GM21723 (cell line): Measurements from ENCODE around the gene PCGF1.
A peak's percentile ranks its signal among the peaks of the same experiment; 100 is the strongest.

Experiments
- ATAC-seq: cut with Tn5 transposase; IDR thresholded peaks from one replicate; pipeline ENCODE4 v1.9.1; 2021; ENCODE audit warnings: mild to moderate bottlenecking, moderate library complexity; ENCODE audit not compliant: unreplicated experiment

PCGF1 gene

GRCh38 chr2:74507145-74507925, at the start of gene PCGF1:
TSS of gene PCGF1 (minus strand) at chr2:74507695. CDS start at chr2:74507668, 27 bp downstream.
- peak; percentile 88 for ATAC-seq

DNA sequence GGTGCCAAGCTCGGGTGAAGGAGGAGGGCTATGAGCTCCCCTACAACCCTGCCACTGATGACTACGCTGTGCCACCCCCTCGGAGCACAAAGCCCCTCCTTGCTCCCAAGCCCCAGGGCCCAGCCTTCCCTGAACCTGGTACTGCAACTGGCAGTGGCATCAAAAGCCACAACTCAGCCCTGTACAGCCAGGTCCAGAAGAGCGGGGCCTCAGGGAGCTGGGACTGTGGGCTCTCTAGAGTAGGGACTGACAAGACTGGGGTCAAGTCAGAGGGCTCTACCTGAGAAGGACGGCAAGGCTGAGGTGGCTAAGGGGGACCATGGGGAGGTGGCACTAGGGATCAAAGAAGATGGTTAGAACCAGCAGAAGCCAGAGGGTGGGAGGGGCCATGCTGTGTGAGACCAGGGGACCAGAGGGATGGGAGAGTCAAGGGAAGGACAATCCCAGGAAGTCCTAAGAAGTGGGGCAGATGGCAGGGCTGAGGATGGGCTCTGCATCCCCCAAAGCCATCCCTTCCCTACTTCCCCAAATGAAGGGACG, 49.4 kb upstream of the PCGF1 start:
- no peak for ATAC-seq

GRCh38 chr2:74556159-74556558, 48.7 kb upstream of the PCGF1 start:
- no peak for ATAC-seq

DNA sequence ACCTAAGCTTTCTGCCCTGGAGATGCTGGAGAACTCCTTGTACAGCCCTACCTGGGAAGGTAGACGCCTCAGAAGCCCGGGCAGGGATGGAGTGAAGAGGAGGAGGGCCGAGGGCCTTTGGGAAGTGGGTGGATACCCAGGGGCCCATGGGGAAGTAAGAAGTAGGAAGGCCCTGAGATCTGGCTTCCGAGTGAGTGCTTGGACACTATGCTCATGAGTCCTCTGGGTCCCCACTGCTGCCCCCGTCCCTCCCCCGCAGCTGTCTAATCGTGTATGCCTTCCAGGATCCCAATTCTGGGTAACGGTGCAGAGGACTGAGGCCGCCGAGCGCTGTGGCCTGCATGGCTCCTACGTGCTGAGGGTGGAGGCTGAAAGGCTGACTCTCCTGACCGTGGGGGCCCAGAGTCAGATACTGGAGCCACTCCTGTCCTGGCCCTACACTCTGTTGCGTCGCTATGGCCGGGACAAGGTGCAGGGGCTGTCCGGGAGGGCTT, 48.2 kb upstream of the PCGF1 start:
- ATAC-seq: no peak

DNA sequence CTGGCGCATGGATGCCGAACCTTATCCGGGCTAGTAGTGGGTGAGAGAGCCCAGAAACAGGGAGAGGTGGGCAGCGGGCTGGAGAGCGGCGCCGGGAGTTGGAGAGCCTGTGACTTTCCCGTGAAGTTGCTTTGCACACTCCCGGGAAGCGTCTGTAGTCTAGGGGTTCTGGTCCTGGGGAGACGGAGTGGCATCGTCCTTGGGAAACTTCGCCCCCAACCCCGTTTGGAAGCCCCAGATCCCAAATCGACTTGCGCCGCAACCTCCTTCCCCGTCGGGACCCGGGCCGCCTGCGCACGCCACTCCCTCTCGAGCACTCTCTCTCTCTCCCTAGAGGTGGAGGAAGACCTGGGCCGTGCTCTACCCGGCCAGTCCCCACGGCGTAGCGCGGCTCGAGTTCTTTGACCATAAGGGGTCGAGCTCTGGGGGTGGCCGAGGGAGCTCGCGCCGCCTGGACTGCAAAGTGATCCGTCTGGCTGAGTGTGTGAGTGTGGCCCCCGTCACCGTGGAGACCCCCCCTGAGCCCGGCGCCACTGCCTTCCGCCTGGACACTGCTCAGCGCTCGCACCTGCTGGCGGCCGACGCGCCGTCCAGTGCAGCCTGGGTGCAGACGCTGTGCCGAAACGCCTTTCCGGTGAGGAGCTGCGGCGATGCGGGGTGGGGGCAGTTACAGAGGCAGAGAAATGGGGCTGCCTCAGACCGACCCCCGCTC, 47.5 kb upstream of the PCGF1 start:
- ATAC-seq: peak; percentile 40

- peak; percentile 59 for ATAC-seq
These were observed 46.7 kb upstream of the PCGF1 start, which contains the start of the genes DOK1 and LOXL3 for GRCh38 chr2:74553892-74554819. TSS of gene DOK1 (plus strand) at chr2:74554720. CDS start at chr2:74554755, 35 bp downstream. TSS of gene LOXL3 (minus strand) at chr2:74553942. CDS start at chr2:74552634, 1,308 bp downstream.

DNA sequence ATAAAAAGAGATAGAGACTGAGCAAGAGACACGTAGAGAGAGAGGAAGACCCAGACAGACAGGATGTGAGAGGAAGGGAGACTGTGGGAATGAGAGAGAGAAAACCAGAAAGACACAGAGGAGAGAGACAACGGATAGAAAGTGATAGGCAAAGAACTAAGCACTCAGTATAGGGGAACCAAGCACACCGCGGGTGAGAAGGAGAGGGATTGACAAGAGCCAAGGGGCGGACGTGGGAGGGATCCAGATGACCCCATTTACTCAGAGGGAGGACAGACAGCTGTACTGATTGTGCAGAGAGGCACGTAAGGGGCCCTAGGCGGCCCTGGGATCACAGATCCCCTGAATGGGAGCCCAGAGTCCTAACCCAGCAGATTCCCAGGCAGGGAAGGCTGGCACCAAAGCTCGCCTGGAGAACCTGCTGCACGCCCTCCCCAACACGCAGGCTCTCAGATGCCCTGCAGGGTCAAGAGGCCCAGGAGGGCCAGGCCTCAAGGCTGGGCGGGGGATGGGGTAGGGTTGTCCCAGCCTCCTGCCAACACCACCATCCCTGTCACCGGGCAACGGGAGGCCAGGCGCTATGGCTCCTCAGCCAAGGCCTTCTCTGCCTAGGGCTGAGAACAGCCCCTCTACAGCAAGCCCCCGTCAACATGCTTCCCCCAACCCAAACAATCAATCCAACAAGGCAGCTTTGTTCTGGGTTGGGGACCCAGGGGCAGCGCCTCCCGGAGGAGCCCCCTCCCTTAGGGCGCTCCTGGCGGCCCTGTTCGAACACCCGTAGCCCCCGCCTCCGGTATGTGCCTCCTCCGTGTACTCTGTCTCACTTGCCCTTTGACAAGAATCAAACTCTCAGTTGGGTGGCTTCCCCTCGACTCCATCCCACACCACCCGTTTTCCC, 45.7 kb upstream of the PCGF1 start:
- no peak for ATAC-seq

DNA sequence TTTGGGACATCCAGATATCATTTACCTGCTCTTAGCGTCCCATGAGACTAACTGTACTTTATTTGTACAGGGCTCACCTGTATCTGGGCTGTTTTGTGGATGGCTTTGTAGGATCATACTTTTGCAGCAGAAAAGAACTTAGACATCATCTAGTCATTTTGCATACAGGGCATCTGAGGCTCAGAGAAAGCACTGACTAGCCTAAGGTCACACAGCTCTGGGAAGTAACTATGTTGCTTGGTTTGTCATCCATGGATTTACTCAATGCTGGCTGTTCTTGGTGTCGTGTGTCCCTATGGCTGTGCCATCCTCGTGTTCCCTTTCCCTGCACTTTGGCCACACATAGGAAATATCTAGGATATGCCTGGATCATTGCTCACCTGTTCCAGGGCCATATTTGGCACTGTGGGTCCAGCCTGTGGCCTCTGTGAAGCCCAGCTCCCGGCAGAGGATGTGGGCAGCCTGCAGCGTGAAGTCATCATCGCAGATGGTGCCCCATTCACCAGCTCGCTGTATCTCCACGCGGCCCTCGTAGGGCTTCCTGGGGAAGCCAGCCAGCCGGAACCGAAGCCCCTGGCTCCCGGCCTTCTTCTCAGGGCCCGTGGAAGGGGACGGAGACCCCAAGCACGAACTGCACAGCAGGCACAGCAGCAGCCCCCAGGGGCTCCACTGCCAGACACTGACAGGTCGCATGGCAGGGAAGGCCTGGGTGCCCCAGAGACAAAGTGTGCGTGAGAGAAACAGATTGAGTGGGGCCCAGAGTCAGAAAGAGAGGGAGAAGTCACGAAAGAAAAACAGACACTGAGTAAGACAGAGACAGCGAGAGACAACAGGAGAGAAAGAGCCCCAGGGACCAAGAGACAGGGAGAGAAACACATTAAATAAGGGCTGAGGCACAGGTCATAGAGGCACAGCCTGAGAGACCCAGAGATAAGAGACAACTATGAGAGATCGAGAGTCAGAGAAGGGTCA, 44.7 kb upstream of the PCGF1 start:
- no peak for ATAC-seq

DNA sequence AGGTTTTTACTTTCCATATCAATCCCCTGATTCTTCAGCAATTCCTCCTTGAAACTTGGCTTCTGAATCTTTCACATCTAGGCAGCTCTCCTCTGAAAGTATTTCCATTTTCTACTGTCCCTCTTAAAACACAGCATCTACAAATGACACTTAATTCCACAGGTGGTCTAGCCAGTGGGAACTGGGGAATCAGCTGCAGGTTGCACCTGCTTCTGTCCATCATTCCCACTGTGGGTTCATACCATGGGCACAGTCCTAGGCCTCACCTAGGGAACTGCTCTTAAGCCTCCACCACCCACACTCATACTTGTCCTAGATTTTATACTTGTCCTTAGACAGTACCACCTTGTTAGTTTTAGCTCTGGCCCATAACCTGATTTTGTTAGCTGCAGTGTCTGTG, 44.0 kb upstream of the PCGF1 start:
- no peak for ATAC-seq

DNA sequence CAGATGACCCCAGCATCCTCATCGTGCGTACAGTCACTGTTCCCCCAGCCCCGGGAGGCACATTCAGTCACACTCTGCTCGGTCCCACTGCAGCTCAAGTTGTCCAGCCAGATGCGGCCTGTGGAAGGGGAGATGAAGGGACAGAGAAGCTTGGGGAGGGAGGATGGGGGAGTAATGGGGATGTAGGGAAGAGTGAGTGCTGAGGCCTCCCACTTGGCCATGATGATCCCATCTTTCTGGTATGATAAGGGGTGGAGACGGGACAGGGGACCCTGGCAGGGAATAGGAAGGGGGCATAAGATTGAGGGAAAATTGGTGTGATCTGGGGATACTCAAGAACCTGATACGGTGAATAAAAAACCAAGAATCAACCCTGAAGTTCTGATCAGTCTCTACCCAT, 42.7 kb upstream of the PCGF1 start:
- no peak for ATAC-seq

DNA sequence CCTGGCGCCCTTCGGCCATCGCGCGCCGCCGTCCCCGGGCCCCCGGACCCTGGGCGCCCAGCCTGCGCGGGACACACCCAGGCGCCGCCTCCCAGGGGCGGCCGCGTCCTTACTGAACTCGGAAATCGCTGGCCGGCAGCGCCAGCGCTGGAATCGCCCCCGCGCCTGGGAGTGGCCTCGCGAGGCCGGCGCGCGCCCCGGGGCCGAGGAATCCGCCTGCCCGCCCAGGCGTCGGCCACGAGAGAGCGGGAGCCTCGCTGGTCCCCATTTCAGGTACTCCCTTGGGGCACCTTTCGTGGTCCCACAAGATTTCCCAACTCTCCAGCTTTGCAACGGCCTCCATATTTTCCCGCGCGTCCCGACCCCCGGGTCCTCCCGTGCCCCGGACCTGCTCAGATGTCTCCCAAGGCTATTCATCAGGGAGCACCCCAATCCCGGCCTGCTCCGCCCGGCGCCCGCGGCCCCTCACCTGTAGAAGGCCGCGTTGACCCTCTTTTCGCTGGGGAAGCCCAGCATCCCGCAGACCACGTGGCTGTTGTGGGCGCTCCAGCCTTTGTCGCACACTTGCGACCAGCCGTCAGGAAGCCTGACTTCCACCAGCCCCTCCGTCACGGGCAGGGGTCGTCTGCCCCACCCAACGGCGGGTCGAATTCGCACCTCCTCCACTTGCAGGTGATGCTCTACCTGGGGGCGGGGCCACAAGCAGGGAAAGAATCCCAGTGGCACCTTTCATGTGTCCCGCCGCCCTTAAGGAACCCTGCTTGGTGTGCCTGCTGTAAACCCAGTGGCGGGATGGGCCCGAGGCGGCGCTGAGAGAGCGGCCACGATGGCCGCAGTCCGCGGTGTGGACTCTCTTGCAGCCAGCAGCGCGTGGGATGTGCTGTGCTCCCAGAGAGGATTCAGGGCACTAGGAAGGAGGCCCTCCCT, 41.7 kb upstream of the PCGF1 start:
- no peak for ATAC-seq

- no peak for ATAC-seq
These were observed 40.9 kb upstream of the PCGF1 start for GRCh38 chr2:74548285-74548899.

GRCh38 chr2:74546004-74546403, 38.5 kb upstream of the PCGF1 start:
- no peak for ATAC-seq

GRCh38 chr2:74544634-74545033, 37.1 kb upstream of the PCGF1 start:
- no peak for ATAC-seq

- no peak for ATAC-seq
These were observed 35.5 kb upstream of the PCGF1 start for GRCh38 chr2:74542978-74543377.

DNA sequence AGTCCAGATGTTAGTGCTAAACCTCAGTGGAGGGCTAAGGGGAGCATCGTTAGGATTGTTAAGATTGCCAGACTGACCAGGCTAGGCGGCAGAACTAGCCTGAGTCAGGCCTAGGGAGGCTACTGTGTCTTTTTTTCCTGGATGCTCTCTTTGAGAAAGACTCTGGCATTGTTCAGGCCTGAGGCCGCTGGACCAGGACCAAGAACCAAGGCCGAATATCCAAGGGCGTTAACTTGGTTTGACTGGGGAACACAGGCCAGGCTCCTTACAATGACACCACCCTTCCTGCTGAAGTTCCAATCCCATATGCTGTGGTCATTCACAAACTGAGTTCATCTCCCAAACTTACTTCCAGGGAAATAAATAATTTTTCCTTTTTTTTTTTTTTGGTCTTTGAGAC, 32.8 kb upstream of the PCGF1 start:
- ATAC-seq: no peak

- ATAC-seq: no peak
These were observed 31.4 kb upstream of the PCGF1 start for GRCh38 chr2:74538881-74539339.
